HEK293 (cell line): Measurements from ENCODE around the gene SNX2.

Source experiments
- CTCF ChIP-seq: fragments of 450-650 bp; formaldehyde crosslinking; IDR thresholded peaks from 2 replicates; pipeline ENCODE4 v1.5.1; 2016; ENCODE audit warnings: missing biosample characterization, missing genetic modification characterization
- ELK4 ChIP-seq: IDR thresholded peaks from 2 replicates; pipeline ENCODE4 v1.6.1; 2011; ENCODE audit warnings: mild to moderate bottlenecking, low read depth, low read length, borderline replicate concordance
- REST ChIP-seq: fragments of 450-650 bp; formaldehyde crosslinking; IDR thresholded peaks from 2 replicates; pipeline ENCODE4 v1.5.1; 2016; ENCODE audit warnings: missing biosample characterization, missing genetic modification characterization
- YY1 ChIP-seq: fragments of 450-650 bp; formaldehyde crosslinking; IDR thresholded peaks from 2 replicates; pipeline ENCODE4 v1.5.1; 2018; ENCODE audit warnings: missing biosample characterization, missing genetic modification characterization
- ZBTB17 ChIP-seq: fragments of 450-650 bp; formaldehyde crosslinking; IDR thresholded peaks from 2 replicates; pipeline ENCODE4 v1.5.1; 2016; ENCODE audit warnings: missing biosample characterization, missing genetic modification characterization
- ZNF140 ChIP-seq: fragments of 450-650 bp; formaldehyde crosslinking; IDR thresholded peaks from 2 replicates; pipeline ENCODE4 v1.5.1; 2016; ENCODE audit warnings: missing biosample characterization, missing genetic modification characterization
- ZNF175 ChIP-seq: fragments of 450-650 bp; formaldehyde crosslinking; IDR thresholded peaks from 2 replicates; pipeline ENCODE4 v1.5.1; 2016; ENCODE audit warnings: missing biosample characterization, missing genetic modification characterization
- ZNF24 ChIP-seq: fragments of 450-650 bp; formaldehyde crosslinking; IDR thresholded peaks from 2 replicates; pipeline ENCODE4 v1.5.1; 2016; ENCODE audit warnings: missing biosample characterization, missing genetic modification characterization
- ZNF501 ChIP-seq: fragments of 450-650 bp; formaldehyde crosslinking; IDR thresholded peaks from 2 replicates; pipeline ENCODE4 v1.5.1; 2016; ENCODE audit warnings: missing biosample characterization, missing genetic modification characterization
- ZNF513 ChIP-seq: fragments of 450-650 bp; IDR thresholded peaks from 2 replicates; pipeline ENCODE4 v1.5.1; 2018; ENCODE audit warnings: missing biosample characterization, missing genetic modification characterization
- ZNF76 ChIP-seq: fragments of 450-650 bp; formaldehyde crosslinking; IDR thresholded peaks from 2 replicates; pipeline ENCODE4; 2016; ENCODE audit warnings: low read depth, missing biosample characterization, missing genetic modification characterization, borderline replicate concordance

DNA sequence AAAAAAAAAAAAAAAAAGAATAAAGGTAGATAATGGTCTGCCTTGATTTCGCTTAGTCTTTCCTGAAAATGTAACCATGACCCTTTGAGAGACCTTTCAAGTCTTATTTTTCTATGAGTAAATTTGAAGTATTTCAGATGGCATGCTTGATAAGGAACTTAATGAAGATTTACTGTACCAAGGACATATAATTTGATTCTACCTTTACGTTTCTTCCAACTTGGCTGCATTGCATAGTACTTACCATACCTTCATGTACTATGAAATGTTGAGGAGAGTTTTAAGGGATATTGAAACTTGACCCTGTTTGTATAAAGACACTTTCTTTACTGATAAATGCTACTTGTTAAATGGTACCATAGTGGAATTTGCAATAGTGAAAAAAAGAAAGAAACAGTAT is 35.5 kb downstream of the SNX2 start:
- TF ChIP-seq ZNF140 (tag by site-specific recombination): no peak
- TF ChIP-seq ZNF76 (tag by site-specific recombination): no peak
- TF ChIP-seq REST (tag by site-specific recombination): no peak
- TF ChIP-seq CTCF (tag by site-specific recombination): no peak
- TF ChIP-seq ZNF513 (tag by site-specific recombination): no peak
- no peak for TF ChIP-seq ELK4
- TF ChIP-seq ZBTB17 (tag by site-specific recombination): no peak
- no peak for TF ChIP-seq ZNF501 (tag by site-specific recombination)
- TF ChIP-seq YY1 (tag by site-specific recombination): no peak
- no peak for TF ChIP-seq ZNF175 (tag by site-specific recombination)
- TF ChIP-seq ZNF24: no peak
